ENCODE results near the gene NOTCH1.
A peak's percentile ranks its signal among the peaks of the same experiment; 100 is the strongest.

Gene NOTCH1

DNA sequence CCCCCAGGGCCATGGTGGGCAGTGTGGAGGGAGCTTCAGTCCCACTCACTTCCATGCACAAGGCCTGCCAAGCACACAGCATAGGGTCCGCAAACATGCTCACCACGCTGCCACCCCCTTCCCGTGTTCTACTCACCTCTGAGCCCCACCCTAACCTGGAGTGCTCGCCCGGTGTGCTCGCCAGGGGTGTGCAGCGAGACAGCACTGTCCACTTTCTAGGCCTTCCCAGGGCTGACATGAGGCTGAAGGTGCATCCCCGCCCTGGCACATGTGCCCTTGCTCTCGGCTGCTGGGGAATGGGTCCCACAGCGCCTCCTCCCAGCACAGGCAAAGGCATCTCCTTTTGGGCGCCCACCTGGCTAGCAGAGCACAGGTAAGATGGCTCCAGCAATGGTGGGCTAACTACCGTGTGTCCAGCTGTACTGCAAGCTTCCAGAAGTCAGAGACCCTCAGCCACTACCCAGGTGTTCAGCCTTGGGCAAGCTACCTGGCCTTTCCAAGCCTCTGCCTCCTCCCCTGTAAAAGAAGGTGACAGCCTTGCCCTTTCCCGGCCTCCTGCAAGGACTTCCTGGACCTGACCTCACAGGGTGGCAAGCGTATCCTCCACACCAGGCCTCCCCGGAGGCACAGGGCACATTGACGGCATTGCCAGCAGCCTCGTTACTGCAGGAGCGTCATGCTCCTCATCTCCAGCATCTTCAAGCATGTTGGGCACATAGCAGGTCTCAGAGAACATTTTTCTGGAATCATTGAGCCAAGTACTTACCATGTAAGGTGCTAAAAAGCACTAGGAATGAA is 58.8 kb downstream of the NOTCH1 start:
- Histone ChIP-seq H3K9ac (ENCODE audit: low read depth, low read length) (no peak overlapping the region), H3K27me3 (ENCODE audit: control insufficient read depth, insufficient read depth, low read length) (peaks cover 23% of the 10 kb centered on the region), H3K9me3 (replicated peaks; ENCODE audit: low read length) (no peaks in the 10 kb centered on the region), H3K4me2 (ENCODE audit: low read length) (no peak overlapping the region), H3K4me3 (ENCODE audit: low read length) (no peak overlapping the region), H3K36me3 (ENCODE audit: insufficient read depth, low read length) (no peaks in the 10 kb centered on the region), H3K4me1 (ENCODE audit: control insufficient read depth, insufficient read depth, low read length) (peaks cover 10% of the 10 kb centered on the region)

DNA sequence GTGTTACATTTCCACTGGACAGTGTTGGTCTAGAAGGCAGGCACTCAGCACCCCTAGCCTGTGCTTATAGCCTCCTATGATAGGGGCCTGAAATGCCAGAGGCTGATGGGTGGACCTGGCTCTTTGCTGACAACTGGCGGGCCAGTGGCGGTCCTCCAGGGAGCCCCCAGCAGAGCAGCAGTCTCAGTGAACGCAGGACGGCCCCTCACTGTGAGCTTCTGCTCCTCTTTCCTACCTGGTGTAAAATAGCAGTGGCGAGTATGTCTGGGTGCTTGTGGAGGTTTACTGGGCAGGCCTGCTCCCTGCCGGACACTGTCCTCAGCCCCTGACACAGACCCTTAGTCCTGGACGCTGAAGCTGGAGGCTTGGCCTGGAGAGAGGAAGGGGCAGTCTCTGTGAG is 59.7 kb downstream of the NOTCH1 start:
- H3K9ac ChIP-seq (ENCODE audit: low read depth, low read length) = no peak overlapping the region
- H3K36me3 ChIP-seq (ENCODE audit: insufficient read depth, low read length) = no peaks in the 10 kb centered on the region
- peaks cover 23% of the 10 kb centered on the region for H3K27me3 ChIP-seq (ENCODE audit: control insufficient read depth, insufficient read depth, low read length)
- peaks cover 18% of the 10 kb centered on the region for H3K4me1 ChIP-seq (ENCODE audit: control insufficient read depth, insufficient read depth, low read length)
- no peaks in the 10 kb centered on the region for H3K9me3 ChIP-seq (replicated peaks; ENCODE audit: low read length)
- H3K4me2 ChIP-seq (ENCODE audit: low read length) = no peak overlapping the region
- H3K4me3 ChIP-seq (ENCODE audit: low read length) = no peak overlapping the region

- Histone ChIP-seq H3K4me3 (ENCODE audit: low read length) (no peak overlapping the region), H3K9ac (ENCODE audit: low read depth, low read length) (no peak overlapping the region), H3K4me2 (ENCODE audit: low read length) (no peak overlapping the region)
Observed at GRCh38 chr9:136485049-136486045, 60.5 kb downstream of the NOTCH1 start.

DNA sequence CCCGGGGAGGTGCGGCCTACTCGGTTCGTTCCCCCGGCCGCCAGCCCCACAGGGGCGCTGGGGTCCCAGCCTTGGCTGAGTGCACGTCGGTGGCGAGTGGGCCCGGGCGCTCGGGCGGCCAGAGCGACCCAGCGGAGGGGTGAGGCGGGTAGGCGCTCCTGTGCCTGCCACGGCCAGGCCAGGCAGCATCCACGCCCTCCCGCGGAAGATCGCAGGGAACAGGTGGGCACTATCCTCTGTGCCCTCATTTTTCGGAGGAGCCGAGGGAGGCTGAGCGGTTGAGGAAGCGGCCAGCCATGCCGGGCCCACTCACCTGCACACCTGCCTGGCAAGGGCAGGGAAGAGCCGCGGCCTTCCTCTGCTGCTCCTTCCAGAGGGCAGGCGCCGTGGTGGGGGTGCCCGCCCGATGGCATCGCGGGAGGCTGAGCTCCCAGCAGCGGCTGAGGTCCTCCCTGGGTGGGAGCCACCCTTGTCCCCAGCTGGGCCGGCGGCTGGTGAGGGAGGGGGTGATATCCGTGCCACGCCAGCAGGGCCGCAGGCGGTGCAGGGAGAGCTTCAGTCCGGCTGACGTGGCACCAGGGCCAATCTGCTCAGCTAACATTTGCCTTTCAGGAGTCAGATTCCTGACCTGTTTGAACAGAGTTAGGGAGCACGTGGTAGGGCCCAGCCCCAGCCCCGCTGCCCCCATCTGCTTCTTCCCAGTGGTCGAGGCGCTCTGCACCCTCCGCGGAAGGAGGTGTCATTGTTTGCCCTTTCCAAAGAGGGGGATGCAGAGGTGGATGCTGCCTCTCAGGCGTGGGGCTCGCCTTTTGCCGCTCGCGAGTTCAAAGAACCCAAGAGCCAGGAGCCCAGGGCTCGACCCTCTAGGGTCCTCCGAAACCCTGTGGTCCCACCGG is 61.4 kb downstream of the NOTCH1 start:
- Histone ChIP-seq H3K9ac (ENCODE audit: low read depth, low read length) (peak overlapping the region; percentile 95), H3K36me3 (ENCODE audit: insufficient read depth, low read length) (no peaks in the 10 kb centered on the region), H3K4me3 (ENCODE audit: low read length) (peak overlapping the region; percentile 96)

More at GRCh38 chr9:136485049-136486045, 60.5 kb downstream of the NOTCH1 start:
- Histone ChIP-seq H3K36me3 (ENCODE audit: insufficient read depth, low read length) (no peaks in the 10 kb centered on the region), H3K9me3 (replicated peaks; ENCODE audit: low read length) (no peaks in the 10 kb centered on the region), H3K27me3 (ENCODE audit: control insufficient read depth, insufficient read depth, low read length) (peaks cover 23% of the 10 kb centered on the region), H3K4me1 (ENCODE audit: control insufficient read depth, insufficient read depth, low read length) (peaks cover 18% of the 10 kb centered on the region)

DNA sequence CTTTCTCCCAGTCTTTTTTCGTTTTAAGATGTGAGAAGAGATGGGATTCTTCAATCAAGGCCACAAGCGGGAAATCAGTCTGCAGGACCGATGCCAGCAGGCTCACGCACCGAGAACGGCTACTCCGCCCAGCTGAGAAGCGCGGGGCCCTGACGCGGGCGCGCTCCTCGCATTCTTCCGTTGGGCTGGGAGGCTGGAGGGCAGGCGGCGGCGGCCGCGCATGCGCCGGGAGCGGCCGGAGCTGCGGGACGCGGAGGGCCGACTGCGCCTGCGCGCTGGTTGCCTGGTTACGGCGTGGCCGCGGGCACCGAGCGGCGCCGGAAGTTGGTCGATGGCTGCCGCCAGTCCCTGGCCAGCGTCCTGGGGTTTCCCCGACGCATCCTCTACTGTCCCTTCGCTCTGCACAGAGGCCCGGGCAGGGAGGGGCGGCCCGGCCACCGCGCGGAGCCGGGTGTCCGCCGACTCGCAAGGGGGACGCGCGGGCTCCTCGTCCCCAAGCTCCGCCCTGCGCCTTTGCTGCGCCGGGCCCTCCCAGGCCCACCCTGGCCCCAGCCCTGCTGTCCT is 62.2 kb downstream of the NOTCH1 start:
- Histone ChIP-seq H3K4me1 (ENCODE audit: control insufficient read depth, insufficient read depth, low read length) (peaks cover 18% of the 10 kb centered on the region), H3K27me3 (ENCODE audit: control insufficient read depth, insufficient read depth, low read length) (peaks cover 16% of the 10 kb centered on the region), H3K4me3 (ENCODE audit: low read length) (peak overlapping the region; percentile 96), H3K4me2 (ENCODE audit: low read length) (peak overlapping the region; percentile 100), H3K36me3 (ENCODE audit: insufficient read depth, low read length) (no peaks in the 10 kb centered on the region), H3K9me3 (replicated peaks; ENCODE audit: low read length) (no peaks in the 10 kb centered on the region), H3K9ac (ENCODE audit: low read depth, low read length) (peak overlapping the region; percentile 95)

More for the DNA sequence above, 61.4 kb downstream of the NOTCH1 start:
- no peaks in the 10 kb centered on the region for H3K9me3 ChIP-seq (replicated peaks; ENCODE audit: low read length)
- peak overlapping the region; percentile 100 for H3K4me2 ChIP-seq (ENCODE audit: low read length)
- H3K27me3 ChIP-seq (ENCODE audit: control insufficient read depth, insufficient read depth, low read length) = peaks cover 18% of the 10 kb centered on the region
- H3K4me1 ChIP-seq (ENCODE audit: control insufficient read depth, insufficient read depth, low read length) = peaks cover 18% of the 10 kb centered on the region

GRCh38 chr9:136482793-136483588 is 62.9 kb downstream of the NOTCH1 start, which contains the start of gene SEC16A:
Gene SEC16A, minus strand, starts transcription at chr9:136483040. Its CDS starts 5,425 bp downstream, at chr9:136477615.
- Histone ChIP-seq H3K27me3 (ENCODE audit: control insufficient read depth, insufficient read depth, low read length) (peaks cover 10% of the 10 kb centered on the region), H3K9ac (ENCODE audit: low read depth, low read length) (peak within 1 kb of the TSS; percentile 100), H3K9me3 (replicated peaks; ENCODE audit: low read length) (no peaks in the 10 kb centered on the region), H3K4me1 (ENCODE audit: control insufficient read depth, insufficient read depth, low read length) (peaks cover 18% of the 10 kb centered on the region), H3K4me2 (ENCODE audit: low read length) (peak within 1 kb of the TSS; percentile 100), H3K36me3 (ENCODE audit: insufficient read depth, low read length) (peaks cover 6% of the 10 kb centered on the region), H3K4me3 (ENCODE audit: low read length) (peak within 1 kb of the TSS; percentile 96)

GRCh38 chr9:136482046-136482792 is 63.6 kb downstream of the NOTCH1 start:
- Histone ChIP-seq H3K27me3 (ENCODE audit: control insufficient read depth, insufficient read depth, low read length) (peaks cover 3% of the 10 kb centered on the region), H3K9me3 (replicated peaks; ENCODE audit: low read length) (no peaks in the 10 kb centered on the region), H3K4me1 (ENCODE audit: control insufficient read depth, insufficient read depth, low read length) (peaks cover 18% of the 10 kb centered on the region), H3K4me2 (ENCODE audit: low read length) (peak overlapping the region; percentile 91), H3K9ac (ENCODE audit: low read depth, low read length) (peak overlapping the region; percentile 100), H3K4me3 (ENCODE audit: low read length) (peak overlapping the region; percentile 95), H3K36me3 (ENCODE audit: insufficient read depth, low read length) (peaks cover 14% of the 10 kb centered on the region)

- H3K27me3 ChIP-seq (ENCODE audit: control insufficient read depth, insufficient read depth, low read length) = no peaks in the 10 kb centered on the region
- H3K9ac ChIP-seq (ENCODE audit: low read depth, low read length) = peak overlapping the region; percentile 100
- H3K36me3 ChIP-seq (ENCODE audit: insufficient read depth, low read length) = peaks cover 21% of the 10 kb centered on the region
- H3K4me1 ChIP-seq (ENCODE audit: control insufficient read depth, insufficient read depth, low read length) = peaks cover 18% of the 10 kb centered on the region
- peak overlapping the region; percentile 95 for H3K4me3 ChIP-seq (ENCODE audit: low read length)
- peak overlapping the region; percentile 91 for H3K4me2 ChIP-seq (ENCODE audit: low read length)
- no peaks in the 10 kb centered on the region for H3K9me3 ChIP-seq (replicated peaks; ENCODE audit: low read length)
Observed at GRCh38 chr9:136481558-136481957, 64.3 kb downstream of the NOTCH1 start.

DNA sequence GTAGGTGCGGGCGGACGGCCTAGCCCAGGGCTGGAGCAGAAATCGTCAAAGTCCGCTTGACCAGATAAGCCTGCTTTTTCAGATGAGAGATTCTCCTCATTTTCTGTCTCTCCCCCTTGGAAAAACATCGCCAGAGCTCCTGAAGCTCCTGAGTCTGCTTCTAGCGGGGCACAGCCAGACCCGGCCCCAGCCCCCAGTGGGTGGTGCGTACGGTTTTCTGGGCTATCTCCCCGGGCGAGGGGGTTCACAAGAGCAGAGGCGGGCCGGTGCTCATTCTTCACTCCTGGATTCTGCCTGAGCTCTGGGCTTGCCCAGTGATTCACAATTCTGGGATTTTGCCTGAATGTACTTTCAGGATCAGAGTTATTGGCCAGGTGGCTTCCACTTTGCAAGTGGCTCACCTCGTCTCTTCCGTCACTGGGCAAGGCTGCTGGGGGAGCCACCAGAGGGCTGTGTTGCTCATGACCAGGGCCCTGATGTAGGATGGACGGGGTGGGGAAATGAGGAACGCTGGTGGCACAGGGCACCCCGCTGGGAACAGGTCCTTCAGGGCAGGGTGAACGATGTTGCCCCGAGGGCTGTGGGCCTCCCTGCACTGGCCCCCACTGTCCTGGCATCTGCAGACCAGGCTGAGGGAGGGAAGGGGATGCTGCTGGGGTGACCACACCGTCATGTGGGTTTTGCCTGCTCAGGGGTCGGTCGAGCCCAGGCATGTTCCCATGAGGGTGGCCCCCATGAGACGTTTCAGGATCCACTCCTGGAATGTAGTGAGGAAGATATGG is 69.3 kb downstream of the NOTCH1 start:
- peaks cover 71% of the 10 kb centered on the region for H3K36me3 ChIP-seq (ENCODE audit: insufficient read depth, low read length)
- H3K4me3 ChIP-seq (ENCODE audit: low read length) = no peak overlapping the region
- no peak overlapping the region for H3K9ac ChIP-seq (ENCODE audit: low read depth, low read length)
- H3K9me3 ChIP-seq (replicated peaks; ENCODE audit: low read length) = no peaks in the 10 kb centered on the region
- H3K4me2 ChIP-seq (ENCODE audit: low read length) = no peak overlapping the region
- H3K27me3 ChIP-seq (ENCODE audit: control insufficient read depth, insufficient read depth, low read length) = no peaks in the 10 kb centered on the region
- peaks cover 4% of the 10 kb centered on the region for H3K4me1 ChIP-seq (ENCODE audit: control insufficient read depth, insufficient read depth, low read length)
